AG10803 (cell line): ENCODE measurements around the gene PET100.

ENCODE experiments used
- DNase-seq: peaks from one replicate; pipeline ENCODE4 v3.0.0; 2010; ENCODE audit warnings: low read depth
- H3K4me3 ChIP-seq: 2 replicates; pipeline ENCODE4 v1.5.1; 2011; ENCODE audit warnings: mild to moderate bottlenecking, low read length, control low read depth
- TF ChIP-seq, protein P1 (sequence below): conservative IDR thresholded peaks from 2 replicates; pipeline ENCODE4 v1.5.1; 2011; ENCODE audit warnings: mild to moderate bottlenecking, low read length, control low read depth, inconsistent platforms

The PET100 gene

DNA sequence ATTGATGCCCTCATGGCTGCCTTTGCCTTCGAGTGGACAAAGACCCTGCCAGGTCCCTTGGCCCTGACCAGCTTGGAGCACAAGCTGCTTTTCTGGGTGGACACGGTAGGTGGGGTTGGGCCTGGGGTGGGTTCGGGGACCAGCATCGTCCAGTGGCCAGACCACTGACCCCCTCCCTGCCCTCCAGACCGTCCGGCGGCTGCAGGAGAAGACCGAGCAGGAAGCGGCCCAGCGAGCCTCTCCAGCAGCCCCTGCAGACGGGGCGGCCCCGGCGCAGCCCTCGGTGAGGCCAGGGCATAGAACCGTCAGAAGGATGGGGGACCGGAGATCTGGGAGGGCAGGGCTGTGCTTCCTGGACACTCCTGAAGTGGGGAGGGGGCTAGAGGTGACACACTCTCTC, 23.3 kb upstream of the PET100 start:
- TF ChIP-seq, protein P1, sequence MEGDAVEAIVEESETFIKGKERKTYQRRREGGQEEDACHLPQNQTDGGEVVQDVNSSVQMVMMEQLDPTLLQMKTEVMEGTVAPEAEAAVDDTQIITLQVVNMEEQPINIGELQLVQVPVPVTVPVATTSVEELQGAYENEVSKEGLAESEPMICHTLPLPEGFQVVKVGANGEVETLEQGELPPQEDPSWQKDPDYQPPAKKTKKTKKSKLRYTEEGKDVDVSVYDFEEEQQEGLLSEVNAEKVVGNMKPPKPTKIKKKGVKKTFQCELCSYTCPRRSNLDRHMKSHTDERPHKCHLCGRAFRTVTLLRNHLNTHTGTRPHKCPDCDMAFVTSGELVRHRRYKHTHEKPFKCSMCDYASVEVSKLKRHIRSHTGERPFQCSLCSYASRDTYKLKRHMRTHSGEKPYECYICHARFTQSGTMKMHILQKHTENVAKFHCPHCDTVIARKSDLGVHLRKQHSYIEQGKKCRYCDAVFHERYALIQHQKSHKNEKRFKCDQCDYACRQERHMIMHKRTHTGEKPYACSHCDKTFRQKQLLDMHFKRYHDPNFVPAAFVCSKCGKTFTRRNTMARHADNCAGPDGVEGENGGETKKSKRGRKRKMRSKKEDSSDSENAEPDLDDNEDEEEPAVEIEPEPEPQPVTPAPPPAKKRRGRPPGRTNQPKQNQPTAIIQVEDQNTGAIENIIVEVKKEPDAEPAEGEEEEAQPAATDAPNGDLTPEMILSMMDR = no peak
- H3K4me3 ChIP-seq = no peak overlapping the region
- no peak for DNase-seq

DNA sequence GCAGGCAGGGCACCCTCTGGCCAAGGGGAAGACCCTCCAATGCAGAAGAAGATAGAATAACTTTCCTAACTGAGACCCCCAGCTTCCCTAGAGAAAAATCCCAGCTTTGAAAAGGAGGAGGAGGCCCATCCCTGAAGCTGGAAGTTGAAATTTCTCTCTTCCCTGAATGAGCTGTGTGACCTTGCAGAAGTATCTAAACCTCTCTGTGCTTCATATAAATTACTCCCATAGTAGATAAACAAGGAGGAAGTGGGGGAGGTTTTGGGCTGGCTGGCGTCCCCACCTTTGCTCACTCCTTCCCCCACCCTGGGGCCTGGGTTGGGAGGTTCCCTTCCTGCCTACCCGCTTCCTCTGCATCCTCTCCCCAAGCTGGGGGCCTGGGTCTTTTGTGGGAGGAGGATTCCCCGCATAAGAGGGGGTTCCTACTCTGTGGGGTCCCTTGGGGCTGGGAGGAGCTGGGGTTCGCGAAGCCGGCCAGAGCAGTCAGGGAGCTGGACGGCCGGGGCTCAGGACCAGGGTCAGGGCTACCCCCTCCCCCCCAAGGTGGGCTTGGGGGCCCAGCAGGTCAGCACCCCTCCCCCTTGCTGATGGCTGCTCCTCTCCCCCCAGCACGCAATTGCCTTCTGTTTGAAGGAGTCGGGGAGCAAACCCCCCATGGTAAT, 22.2 kb upstream of the PET100 start:
- DNase-seq = no peak
- TF ChIP-seq, protein P1 = no peak
- H3K4me3 ChIP-seq = no peak overlapping the region

DNA sequence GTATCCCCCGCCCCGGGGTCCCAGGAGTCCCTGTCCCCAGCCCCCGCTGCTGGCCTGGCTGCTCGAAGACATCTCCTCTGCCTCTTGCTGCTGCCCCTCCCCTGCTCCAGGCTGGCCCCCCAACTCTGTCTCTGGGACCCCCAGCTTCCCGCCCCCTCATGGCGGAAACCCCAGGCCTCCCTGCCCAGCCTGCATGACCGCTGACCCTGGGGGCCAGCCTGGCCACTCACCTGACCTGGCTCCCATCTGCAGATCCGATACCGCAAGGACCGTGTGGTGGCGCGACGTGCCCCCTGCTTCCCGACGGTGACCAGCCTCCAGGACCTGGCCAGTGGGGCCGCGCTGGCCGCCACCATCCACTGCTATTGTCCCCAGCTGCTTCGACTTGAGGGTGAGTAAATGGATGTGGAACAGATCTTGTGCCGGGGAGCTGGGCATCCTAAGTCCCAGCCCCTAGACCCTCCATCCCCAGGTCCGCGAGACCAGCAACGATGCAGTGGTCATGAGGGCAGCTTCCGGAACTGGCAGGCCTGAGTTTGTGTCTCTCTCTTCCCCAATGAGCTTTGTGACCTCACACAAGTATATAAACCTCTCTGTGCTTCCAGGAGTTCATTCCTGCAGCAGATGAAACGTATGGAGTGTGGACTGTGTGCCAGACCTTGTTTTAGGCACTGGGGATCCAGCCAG, 21.6 kb upstream of the PET100 start:
- no peak for DNase-seq
- H3K4me3 ChIP-seq = no peak overlapping the region
- TF ChIP-seq, protein P1 = no peak

DNA sequence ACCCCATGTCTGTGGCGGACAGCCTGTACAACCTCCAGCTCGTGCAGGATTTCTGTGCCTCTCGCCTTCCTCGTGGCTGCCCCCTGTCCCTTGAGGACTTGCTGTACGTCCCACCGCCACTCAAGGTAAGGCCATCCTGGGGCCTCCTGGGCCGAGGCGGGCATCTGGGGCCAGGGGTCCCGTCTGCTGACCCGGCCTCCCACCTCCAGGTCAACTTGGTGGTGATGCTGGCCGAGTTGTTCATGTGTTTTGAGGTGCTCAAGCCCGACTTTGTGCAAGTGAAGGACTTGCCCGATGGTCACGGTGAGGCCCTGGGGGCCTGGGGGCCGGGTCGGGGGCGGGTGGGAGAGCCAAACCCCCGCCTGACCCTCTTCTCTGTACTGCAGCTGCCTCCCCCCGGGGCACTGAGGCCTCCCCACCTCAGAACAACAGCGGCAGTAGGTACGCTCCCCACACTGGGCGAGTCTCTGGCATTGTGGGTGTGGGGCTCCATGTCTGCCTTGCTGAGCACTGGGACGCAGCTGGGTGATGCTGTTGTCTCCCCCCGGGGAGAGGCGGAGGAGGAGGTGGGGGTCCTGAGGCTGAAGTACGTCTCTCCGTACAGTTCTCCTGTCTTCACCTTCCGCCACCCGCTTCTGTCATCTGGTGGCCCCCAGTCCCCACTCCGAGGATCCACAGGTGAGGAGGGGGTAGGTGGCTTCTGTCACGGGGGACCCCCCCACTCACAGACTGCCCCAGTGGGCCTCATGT, 18.9 kb upstream of the PET100 start:
- no peak for DNase-seq
- no peak overlapping the region for H3K4me3 ChIP-seq
- TF ChIP-seq, protein P1 = no peak

DNA sequence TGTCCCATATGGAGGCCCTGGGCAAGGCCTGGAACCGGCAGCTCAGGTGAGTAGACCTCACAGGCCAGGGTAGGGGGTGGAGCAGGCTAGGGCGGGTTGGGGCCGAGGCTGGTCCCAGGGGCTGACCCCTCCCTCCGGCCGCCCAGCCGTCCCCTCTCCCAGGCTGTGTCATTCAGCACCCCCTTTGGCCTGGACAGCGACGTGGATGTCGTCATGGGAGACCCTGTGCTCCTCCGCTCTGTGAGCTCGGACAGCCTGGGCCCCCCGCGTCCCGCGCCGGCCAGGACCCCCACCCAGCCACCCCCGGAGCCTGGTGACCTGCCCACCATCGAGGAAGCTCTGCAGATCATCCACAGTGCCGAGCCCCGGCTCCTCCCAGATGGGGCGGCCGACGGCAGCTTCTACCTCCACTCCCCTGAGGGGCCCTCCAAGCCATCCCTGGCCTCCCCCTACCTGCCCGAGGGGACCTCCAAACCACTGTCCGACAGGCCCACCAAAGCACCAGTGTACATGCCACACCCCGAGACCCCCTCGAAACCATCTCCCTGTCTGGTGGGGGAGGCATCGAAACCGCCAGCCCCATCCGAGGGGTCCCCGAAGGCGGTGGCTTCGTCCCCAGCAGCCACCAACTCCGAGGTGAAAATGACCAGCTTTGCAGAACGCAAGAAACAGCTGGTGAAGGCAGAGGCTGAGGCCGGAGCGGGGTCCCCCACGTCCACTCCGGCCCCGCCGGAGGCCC, 17.9 kb upstream of the PET100 start:
- TF ChIP-seq, protein P1 = no peak
- no peak for DNase-seq
- H3K4me3 ChIP-seq = no peak overlapping the region

DNA sequence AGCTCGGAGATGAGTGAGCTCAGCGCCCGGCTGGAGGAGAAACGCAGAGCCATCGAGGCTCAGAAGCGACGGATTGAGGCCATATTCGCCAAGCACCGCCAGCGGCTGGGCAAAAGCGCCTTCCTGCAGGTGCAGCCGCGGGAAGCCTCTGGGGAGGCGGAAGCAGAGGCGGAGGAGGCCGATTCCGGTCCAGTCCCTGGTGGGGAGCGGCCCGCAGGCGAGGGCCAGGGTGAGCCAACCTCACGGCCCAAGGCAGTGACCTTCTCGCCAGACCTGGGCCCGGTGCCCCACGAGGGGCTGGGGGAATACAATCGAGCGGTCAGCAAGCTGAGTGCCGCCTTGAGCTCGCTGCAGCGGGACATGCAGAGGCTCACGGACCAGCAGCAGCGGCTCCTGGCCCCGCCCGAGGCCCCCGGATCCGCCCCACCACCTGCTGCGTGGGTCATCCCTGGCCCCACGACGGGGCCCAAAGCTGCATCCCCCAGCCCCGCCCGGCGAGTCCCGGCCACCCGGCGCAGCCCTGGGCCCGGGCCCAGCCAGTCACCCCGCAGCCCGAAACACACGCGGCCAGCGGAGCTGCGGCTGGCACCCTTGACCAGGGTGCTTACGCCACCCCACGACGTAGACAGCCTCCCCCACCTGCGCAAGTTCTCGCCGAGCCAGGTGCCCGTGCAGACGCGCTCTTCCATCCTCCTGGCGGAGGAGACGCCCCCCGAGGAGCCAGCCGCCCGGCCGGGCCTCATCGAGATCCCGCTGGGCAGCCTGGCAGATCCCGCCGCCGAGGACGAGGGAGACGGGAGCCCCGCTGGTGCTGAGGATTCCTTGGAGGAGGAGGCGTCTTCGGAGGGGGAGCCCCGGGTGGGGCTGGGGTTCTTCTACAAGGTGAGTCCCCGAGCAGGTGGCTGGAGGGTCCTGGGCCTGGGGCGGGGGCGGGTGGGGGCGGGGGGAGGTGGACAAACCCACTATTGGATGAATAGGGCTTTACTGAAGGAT, 17.0 kb upstream of the PET100 start:
- TF ChIP-seq, protein P1 = no peak
- H3K4me3 ChIP-seq = no peak overlapping the region
- DNase-seq = no peak
